Activated T-cell treated with anti-CD3 and anti-CD28 coated beads, Interleukin-2, amount 50 U/mL, for 24 hours (primary cell): ENCODE results near the gene ADORA1.

Experiments used
- DNase-seq: peaks from one replicate; pipeline ENCODE4 v3.0.0-alpha.2; 2020
- H3K27ac Mint-ChIP-seq: 2 replicates; pipeline ENCODE4 v1.8.0; 2020; ENCODE audit warnings: mild to moderate bottlenecking, mixed read lengths
- H3K27me3 Mint-ChIP-seq: 2 replicates; pipeline ENCODE4 v1.8.0; 2020; ENCODE audit warnings: mixed read lengths
- H3K36me3 Mint-ChIP-seq: 2 replicates; pipeline ENCODE4 v1.8.0; 2020; ENCODE audit warnings: low read depth, mixed read lengths
- H3K4me1 Mint-ChIP-seq: 2 replicates; pipeline ENCODE4 v1.8.0; 2020; ENCODE audit warnings: low read depth, mixed read lengths
- H3K4me3 Mint-ChIP-seq: 2 replicates; pipeline ENCODE4 v1.8.0; 2020; ENCODE audit warnings: mild to moderate bottlenecking, moderate library complexity, mixed read lengths
- H3K9me3 Mint-ChIP-seq: 2 replicates; pipeline ENCODE4 v1.8.0; 2020; ENCODE audit warnings: mixed read lengths

Gene ADORA1

DNA sequence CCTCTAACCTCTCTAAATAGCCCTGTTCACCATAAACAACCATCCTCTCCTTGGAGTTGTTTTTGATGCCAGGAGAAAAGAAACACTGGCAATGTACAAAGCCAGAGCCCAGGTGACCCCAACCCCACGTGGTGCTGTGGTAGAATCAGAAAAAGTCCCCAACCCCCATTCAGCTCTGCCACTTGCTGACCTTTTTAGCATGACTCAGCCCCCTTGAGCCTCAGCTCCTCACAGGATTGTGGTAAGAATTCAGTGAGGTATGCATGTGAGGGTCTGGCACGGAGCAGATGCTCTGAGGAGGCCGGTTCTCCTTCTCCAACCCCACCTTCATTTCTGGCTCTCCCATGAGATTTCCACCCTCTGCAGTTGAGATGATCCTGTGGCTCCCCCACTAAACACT, 70.1 kb downstream of the ADORA1 start:
- Mint-ChIP-seq H3K4me1 (no peaks in the 10 kb centered on the region), H3K9me3 (no peaks in the 10 kb centered on the region), H3K36me3 (no peaks in the 10 kb centered on the region), H3K4me3 (no peak overlapping the region), H3K27me3 (peaks cover 9% of the 10 kb centered on the region), H3K27ac (no peak overlapping the region)
- DNase-seq, result no peak

DNA sequence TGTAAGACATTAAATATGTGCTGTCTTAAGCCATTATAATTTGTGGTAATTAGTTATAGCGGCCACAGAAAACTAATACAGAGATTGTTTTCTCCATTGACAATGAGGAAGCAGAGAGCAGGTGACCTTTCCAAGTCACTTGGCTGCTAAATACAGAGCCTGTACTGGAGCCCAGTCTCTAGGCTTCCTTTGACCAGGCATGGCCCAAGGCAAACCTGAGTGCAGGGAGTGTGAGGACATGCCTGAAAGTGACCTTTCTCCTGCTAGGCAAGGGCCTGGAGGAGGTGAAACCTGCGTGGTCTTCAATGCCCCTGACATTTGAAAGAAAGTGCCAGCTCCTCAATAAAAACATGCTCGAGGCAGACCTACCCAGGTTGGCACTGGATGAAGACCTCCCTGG, 71.5 kb downstream of the ADORA1 start:
- no peak overlapping the region for H3K4me3 Mint-ChIP-seq
- H3K36me3 Mint-ChIP-seq, result no peaks in the 10 kb centered on the region
- no peaks in the 10 kb centered on the region for H3K9me3 Mint-ChIP-seq
- no peaks in the 10 kb centered on the region for H3K4me1 Mint-ChIP-seq
- DNase-seq, result no peak
- no peak overlapping the region for H3K27ac Mint-ChIP-seq
- H3K27me3 Mint-ChIP-seq, result peaks cover 9% of the 10 kb centered on the region

GRCh38 chr1:203199481-203199815, 71.9 kb downstream of the ADORA1 start:
- no peaks in the 10 kb centered on the region for H3K9me3 Mint-ChIP-seq
- H3K4me1 Mint-ChIP-seq, result no peaks in the 10 kb centered on the region
- no peak overlapping the region for H3K4me3 Mint-ChIP-seq
- H3K27me3 Mint-ChIP-seq, result peaks cover 9% of the 10 kb centered on the region
- no peaks in the 10 kb centered on the region for H3K36me3 Mint-ChIP-seq
- H3K27ac Mint-ChIP-seq, result no peak overlapping the region
- no peak for DNase-seq

DNA sequence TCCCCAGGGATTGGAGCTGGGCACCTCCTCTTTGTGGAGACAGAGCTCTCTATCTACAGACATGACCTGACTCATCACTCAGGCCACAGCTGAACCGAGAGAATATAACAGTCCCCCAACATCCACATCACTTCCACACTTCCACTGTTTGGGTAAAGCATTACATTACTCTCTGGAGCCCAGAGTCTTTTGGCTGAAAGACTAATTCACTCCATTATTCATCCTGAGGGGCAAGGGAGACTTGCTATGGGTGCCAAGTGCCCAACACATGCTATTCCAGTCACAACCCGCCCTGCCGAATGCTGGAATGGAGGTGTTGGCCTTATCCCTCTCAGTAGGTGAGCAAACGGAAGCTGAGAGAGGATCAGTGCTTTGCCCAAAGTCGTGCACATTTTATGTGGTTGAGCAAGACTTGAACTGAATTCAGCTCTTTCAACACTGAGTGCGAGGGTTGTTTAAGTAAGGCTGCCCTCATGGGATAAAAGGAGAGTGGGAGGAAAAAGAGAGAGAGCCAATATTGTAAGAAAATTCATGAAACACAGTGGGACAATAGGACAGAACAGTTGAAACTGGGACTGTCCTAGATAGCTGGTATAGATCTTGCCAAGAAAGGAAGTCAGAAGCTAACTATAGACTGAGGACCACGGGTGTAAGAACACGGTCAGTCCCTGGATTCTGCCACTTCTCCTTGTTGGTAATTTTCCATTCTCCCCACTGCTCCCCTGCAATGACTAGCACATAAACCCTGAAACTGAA, 72.5 kb downstream of the ADORA1 start:
- no peaks in the 10 kb centered on the region for H3K9me3 Mint-ChIP-seq
- no peaks in the 10 kb centered on the region for H3K4me1 Mint-ChIP-seq
- H3K27me3 Mint-ChIP-seq, result peaks cover 9% of the 10 kb centered on the region
- no peak overlapping the region for H3K27ac Mint-ChIP-seq
- no peaks in the 10 kb centered on the region for H3K36me3 Mint-ChIP-seq
- DNase-seq, result no peak
- no peak overlapping the region for H3K4me3 Mint-ChIP-seq

- Mint-ChIP-seq H3K27ac (no peak overlapping the region), H3K27me3 (peaks cover 9% of the 10 kb centered on the region), H3K4me3 (no peak overlapping the region), H3K9me3 (no peaks in the 10 kb centered on the region), H3K4me1 (no peaks in the 10 kb centered on the region), H3K36me3 (no peaks in the 10 kb centered on the region)
- DNase-seq, result no peak
Observed at GRCh38 chr1:203200916-203201315, 73.4 kb downstream of the ADORA1 start.

GRCh38 chr1:203201516-203202205, 74.1 kb downstream of the ADORA1 start:
- Mint-ChIP-seq H3K9me3 (no peaks in the 10 kb centered on the region), H3K36me3 (no peaks in the 10 kb centered on the region), H3K27ac (no peak overlapping the region), H3K4me3 (no peak overlapping the region), H3K4me1 (no peaks in the 10 kb centered on the region), H3K27me3 (peaks cover 9% of the 10 kb centered on the region)
- DNase-seq, result no peak

DNA sequence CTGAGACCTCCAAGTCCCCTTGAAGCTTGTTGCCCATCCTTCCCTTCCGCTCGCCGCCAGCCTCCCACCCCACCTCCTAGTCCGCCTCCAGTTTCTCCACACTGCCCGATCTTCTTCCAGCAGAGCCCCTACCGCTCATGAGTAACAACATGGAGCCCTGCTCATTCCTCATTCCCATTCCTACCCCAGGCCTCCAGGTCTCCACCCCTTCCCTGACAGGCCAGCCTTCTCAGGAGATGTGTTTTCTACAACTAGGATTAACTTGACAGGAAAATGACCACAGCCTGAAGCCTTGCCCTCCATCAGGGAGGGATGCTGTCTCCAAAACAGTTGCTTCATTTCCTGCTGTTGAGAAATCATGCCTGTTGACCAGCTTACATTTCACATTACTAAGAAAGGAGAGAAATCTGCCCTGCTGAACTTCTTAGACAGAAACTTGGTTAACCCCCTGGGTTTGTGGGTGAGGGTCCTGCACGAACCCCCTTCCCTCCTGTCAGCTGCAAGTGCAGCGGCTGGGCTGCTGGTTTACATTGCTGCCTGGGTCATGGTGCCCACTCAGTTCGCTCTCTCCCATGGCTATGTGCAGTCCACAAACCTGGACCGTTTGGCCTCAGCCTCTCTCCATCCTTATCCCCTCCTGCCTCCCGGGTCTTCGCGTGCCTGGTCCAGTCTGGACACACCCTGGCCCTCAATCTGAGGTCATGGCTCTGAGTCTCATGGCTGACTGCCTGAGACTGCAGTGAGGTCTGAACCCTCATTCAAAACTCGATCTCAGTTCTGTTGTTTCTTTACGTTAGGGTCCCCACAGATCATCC, 75.1 kb downstream of the ADORA1 start:
- H3K9me3 Mint-ChIP-seq, result no peaks in the 10 kb centered on the region
- no peaks in the 10 kb centered on the region for H3K4me1 Mint-ChIP-seq
- H3K27me3 Mint-ChIP-seq, result peaks cover 9% of the 10 kb centered on the region
- no peak for DNase-seq
- no peak overlapping the region for H3K4me3 Mint-ChIP-seq
- H3K36me3 Mint-ChIP-seq, result no peaks in the 10 kb centered on the region
- no peak overlapping the region for H3K27ac Mint-ChIP-seq

DNA sequence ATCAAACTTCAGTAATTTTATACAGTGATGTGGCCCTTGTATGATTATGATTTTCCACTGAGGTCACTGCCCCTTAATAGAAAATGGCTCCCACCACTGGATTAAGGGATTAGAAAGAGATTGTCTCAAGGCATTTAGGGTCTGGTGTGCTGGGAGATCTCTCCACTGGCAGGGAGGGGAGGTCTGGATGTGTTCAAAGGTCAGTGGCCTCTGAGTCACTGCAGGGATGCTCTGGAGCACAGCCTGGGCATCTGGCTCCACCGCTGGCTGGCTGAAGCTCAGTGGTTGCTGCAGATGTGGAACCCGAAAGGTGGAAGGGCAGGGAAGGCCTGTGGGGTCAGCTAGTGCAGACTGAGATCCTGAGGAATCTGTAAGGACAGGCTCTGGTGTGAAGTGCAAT, 77.2 kb downstream of the ADORA1 start:
- Mint-ChIP-seq H3K27me3 (peaks cover 7% of the 10 kb centered on the region), H3K27ac (no peak overlapping the region), H3K4me3 (no peak overlapping the region), H3K9me3 (no peaks in the 10 kb centered on the region), H3K4me1 (no peaks in the 10 kb centered on the region), H3K36me3 (no peaks in the 10 kb centered on the region)
- DNase-seq, result no peak

GRCh38 chr1:203206129-203206687, 78.7 kb downstream of the ADORA1 start:
- no peaks in the 10 kb centered on the region for H3K36me3 Mint-ChIP-seq
- H3K4me3 Mint-ChIP-seq, result no peak overlapping the region
- H3K27ac Mint-ChIP-seq, result no peak overlapping the region
- DNase-seq, result no peak
- H3K4me1 Mint-ChIP-seq, result no peaks in the 10 kb centered on the region
- H3K9me3 Mint-ChIP-seq, result no peaks in the 10 kb centered on the region
- H3K27me3 Mint-ChIP-seq, result no peaks in the 10 kb centered on the region

DNA sequence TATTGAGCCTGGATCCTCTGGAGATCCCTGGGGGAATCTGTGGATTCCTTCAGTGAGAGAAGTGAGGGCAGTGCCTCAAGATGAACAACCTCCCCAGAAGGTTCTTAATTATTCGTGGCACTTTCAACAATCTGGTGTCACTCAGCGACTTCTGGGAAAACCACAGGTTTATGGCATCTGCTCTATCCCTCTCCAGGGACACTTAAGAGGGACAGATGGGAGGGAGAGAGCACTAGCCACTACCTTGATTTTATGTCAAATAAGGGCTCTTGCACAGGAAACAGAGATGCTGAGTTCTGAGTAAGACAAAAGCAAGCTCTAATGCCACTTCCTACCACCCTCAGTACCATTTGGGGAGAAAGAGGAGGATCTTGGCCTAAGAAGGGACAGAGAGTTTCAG, 80.2 kb downstream of the ADORA1 start:
- Mint-ChIP-seq H3K36me3 (no peaks in the 10 kb centered on the region), H3K27ac (no peak overlapping the region), H3K27me3 (no peaks in the 10 kb centered on the region), H3K4me3 (no peak overlapping the region), H3K4me1 (no peaks in the 10 kb centered on the region), H3K9me3 (no peaks in the 10 kb centered on the region)
- DNase-seq, result no peak

GRCh38 chr1:203208181-203208580, 80.7 kb downstream of the ADORA1 start:
- Mint-ChIP-seq H3K27me3 (no peaks in the 10 kb centered on the region), H3K4me1 (no peaks in the 10 kb centered on the region), H3K9me3 (no peaks in the 10 kb centered on the region), H3K4me3 (no peak overlapping the region), H3K36me3 (no peaks in the 10 kb centered on the region), H3K27ac (no peak overlapping the region)
- DNase-seq, result no peak

DNA sequence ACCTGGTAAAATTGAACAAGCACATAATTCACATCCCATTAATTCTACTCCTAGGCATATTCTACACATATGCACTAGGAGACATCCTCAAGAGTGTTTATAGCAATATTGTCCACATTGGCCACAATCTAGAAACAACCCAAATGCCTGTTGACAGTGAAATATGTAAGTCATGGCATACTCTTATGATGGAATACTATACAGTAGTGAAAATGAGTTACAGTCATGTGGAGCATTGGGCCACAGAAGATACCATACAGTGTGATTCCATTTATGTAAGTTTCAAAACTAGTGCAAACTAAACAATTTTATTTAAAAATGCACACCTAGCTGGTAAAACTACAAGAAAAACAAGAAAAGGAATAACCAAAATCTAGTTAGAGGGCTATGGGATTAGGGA, 82.8 kb downstream of the ADORA1 start:
- no peaks in the 10 kb centered on the region for H3K36me3 Mint-ChIP-seq
- DNase-seq, result no peak
- no peaks in the 10 kb centered on the region for H3K4me1 Mint-ChIP-seq
- H3K9me3 Mint-ChIP-seq, result no peaks in the 10 kb centered on the region
- H3K27ac Mint-ChIP-seq, result no peak overlapping the region
- H3K27me3 Mint-ChIP-seq, result peaks cover 3% of the 10 kb centered on the region
- no peak overlapping the region for H3K4me3 Mint-ChIP-seq

DNA sequence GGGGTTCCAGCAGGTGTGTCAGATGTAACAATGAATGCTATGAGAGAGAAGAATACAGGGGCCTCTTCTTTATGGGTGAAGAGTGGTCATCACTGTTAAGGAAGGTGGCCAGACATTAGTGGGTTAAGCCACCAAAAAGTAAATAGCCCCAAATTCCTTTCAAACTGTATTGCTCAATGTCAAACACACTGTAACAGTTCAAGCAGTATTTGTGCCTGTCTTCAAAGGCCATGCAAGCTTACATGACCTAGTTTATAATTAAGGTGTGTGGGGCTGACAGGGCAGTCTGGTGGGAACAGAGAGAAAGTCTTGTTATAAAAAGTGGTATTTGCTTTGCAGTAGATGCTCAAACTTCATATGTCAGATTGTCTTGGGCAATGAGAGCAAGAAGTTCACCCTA, 83.5 kb downstream of the ADORA1 start:
- Mint-ChIP-seq H3K36me3 (no peaks in the 10 kb centered on the region), H3K27me3 (peaks cover 4% of the 10 kb centered on the region), H3K4me3 (no peak overlapping the region), H3K27ac (no peak overlapping the region), H3K9me3 (no peaks in the 10 kb centered on the region), H3K4me1 (no peaks in the 10 kb centered on the region)
- no peak for DNase-seq

- Mint-ChIP-seq H3K4me1 (no peaks in the 10 kb centered on the region), H3K4me3 (no peak overlapping the region), H3K27ac (no peak overlapping the region), H3K36me3 (no peaks in the 10 kb centered on the region), H3K27me3 (peaks cover 10% of the 10 kb centered on the region), H3K9me3 (no peaks in the 10 kb centered on the region)
- no peak for DNase-seq
Observed at GRCh38 chr1:203211812-203212211, 84.3 kb downstream of the ADORA1 start.

DNA sequence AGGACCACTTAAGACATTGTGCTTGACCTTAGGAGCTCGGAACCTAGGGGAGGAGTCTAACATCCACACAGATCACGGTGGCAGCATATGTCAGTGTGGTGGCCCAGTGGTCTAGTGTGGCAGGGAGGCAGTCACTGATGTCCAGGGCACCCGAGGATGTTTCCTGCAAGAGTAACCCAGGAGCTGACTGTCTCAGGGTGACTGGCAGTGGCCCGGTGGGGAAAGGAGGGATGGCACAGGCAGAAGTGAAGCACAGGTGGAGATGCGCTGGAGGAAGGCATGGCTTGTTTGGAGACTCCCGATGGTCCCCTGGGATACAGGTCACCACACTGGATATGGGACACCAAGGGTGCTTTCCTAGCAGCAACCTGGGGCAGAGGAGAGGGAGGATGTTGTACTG, 85.6 kb downstream of the ADORA1 start:
- no peak overlapping the region for H3K27ac Mint-ChIP-seq
- H3K4me1 Mint-ChIP-seq, result no peaks in the 10 kb centered on the region
- DNase-seq, result no peak
- no peaks in the 10 kb centered on the region for H3K36me3 Mint-ChIP-seq
- H3K4me3 Mint-ChIP-seq, result no peak overlapping the region
- no peaks in the 10 kb centered on the region for H3K9me3 Mint-ChIP-seq
- H3K27me3 Mint-ChIP-seq, result peaks cover 13% of the 10 kb centered on the region
